DLD1 (cell line): ENCODE results near the gene HOXB8.

ENCODE experiments used
- in situ Hi-C: cut with HindIII; loops from 2 replicates; pipeline ENCODE4 v1.10.0; 2017; ENCODE audit warnings: low sequenced_read_pairs

The HOXB8 gene

DNA sequence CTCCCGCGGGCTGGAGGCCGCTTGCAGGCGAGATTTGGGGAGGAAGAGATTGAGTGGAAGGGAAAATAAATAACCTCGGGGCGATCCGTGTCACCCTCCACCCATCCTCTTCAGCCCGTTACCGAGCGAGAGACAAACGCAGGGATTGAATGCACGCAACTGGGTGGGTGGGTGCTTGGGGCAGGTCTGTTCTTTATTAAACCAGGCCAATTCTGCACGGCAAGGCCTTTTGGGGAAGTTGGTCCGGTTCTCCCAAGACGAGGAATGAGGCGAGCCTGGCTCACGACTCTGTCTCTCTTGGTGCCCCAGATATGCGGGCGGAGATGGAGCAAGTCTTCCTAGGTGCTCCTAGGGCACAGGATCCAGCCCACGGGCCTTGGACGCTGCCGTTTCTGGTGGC lies 3.9 kb downstream of the HOXB8 start:
- in situ Hi-C loops: no loop called here

DNA sequence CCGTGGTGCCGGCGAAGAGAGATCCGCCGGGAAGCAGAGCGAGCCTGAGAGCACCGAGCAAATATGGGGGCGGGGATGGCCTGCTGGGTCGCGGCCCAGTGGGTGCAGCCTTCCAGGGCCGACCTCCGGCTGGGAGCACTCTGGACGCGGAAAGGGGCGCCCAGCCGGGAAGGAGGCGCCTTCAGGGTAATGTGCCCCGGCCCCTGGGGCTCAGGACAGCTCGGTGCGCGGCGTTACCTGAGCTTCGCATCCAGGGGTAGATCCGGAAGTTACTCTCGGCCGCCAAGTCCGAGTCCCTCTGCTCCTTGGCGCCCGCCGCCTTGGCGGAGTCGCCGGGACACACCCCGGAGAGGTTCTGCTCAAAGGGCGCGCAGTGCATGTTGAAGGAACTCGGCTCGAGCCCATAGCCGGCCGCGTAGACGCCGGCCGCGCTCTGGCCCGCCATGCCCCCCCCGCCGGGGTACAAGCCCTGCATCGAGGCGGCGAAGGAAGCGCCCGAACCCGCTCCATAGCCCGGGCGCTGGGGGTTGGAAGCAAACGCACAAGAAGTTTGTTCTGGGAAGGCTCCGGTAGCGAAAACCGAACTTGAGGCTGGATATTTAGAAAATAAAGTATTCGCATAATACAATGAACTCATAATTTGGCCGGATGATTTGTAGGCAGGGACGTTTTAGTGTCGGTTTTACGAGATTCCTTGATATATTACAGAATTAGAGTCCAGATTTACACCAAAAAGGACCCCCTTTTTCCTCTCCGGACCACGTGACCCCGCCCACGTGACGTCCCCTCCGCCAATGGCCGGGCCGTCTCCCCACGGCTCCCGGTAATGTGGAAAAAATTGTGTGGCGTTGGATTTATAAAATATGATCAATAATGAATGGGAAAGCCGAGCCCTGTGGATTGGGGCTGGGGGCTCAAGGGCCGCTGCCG lies 4.5 kb downstream of the HOXB8 start, which contains the start of gene HOXB7:
HOXB7 (minus strand) TSS at position 736 of the 930 bp plus-strand sequence; CDS start at position 637, 99 bp downstream.
- in situ Hi-C loops: no loop called here

DNA sequence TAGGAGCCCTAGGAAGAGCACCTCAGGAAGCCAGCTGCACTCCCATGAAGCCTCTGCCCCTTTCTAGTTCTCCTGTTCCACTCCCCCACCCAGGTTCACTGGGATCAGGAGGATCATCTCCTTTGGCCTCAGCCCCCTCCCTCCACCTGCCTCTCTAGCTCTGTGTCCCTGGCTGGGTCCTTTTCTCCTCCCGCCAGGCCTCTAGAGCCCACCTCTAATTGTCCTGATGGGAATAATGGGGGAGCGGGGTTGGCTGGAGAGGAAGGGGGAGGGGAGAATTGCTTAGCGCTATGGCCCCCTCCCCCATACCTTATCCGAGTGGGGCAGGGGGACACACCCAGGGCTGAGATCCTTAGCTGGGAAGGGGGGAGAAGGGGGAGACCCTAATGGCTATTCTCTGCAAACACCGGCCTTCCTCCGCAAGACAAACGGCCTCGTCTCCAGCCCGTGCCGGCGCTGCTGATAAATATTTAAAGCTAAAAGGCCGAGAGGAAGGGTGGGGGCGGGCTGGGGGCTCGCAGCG lies 5.3 kb downstream of the HOXB8 start:
- in situ Hi-C loops: no loop called here

- in situ Hi-C loops: no loop called here
These were observed 6.1 kb downstream of the HOXB8 start for GRCh38 chr17:48609033-48609432.

DNA sequence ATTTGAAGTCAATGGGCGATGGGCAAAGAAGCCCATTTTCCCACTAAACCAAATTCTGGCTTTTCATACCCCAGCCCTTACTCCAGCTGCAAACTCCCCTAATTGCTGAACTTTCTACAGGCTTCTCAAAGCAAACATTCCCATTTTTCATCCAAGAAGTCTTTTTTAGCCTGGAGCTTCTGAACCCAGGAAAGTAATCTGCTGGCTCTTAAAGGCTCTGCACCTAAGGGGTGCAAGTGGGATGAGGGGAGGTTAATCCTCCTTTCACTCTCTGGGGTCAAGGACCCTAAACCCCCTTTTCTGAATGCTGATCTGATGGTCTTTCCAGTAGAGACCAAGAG lies 6.6 kb downstream of the HOXB8 start:
- in situ Hi-C loops: no loop called here

DNA sequence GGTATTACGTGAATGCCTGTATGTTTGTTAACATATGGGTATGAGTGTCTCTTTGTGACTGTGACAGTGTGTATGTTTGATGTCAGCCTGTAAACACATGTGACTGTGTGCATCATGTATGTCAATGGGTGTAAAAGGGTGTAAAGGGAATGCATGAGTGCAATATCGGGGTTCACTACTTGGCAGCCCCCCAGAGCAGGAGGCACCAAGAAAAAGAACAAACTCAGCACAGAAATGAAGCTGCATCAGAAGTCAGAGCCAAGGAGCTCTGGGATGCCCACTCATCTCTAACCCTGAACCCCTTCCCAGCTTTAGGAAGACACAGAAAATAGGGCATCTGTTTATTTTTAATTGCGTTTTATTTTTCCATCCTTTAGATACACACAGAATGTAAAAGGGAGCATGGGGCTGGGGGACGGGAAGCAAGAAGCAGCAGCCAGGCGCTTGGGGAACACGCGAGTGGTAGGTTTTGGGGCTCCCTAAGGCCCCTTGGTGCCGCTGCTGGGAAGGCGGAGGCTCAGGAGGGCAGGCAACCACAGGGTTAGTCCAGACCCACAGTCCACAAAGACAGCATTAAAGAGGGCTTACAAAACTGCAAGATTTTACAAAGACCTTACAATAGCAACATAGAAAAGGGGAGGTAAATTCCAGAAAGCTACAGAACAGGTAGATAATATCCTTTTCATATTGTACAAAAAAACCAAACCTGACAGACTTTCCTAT lies 8.0 kb downstream of the HOXB8 start:
- in situ Hi-C loops: no loop called here

- in situ Hi-C loops: no loop called here
These were observed 8.9 kb downstream of the HOXB8 start for GRCh38 chr17:48605991-48606891.

DNA sequence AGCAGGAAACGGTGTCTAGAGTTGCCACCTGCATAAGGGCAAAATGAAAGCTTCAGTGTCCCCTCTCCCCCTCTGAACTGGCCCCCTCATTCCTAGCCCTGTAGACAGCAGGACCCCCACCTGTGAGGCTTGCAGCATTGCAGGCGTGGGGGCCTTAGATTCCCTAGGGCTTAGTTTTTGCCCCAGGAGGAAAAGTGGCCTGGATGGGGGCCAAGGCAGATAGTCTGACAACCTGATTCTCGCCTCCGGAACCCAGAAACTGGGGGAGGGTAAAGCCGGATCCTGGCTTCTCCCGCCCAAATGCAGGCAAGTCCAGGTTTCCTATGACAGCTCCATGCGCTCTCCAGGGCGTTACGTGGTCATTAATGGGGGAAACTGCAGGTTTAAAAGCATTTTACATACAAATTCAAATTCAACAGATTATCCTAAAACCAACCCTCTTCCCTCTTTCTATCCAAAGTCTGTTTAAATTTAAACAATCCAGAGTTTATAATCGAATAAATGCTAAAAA lies 9.6 kb downstream of the HOXB8 start:
- in situ Hi-C loops: no loop called here

DNA sequence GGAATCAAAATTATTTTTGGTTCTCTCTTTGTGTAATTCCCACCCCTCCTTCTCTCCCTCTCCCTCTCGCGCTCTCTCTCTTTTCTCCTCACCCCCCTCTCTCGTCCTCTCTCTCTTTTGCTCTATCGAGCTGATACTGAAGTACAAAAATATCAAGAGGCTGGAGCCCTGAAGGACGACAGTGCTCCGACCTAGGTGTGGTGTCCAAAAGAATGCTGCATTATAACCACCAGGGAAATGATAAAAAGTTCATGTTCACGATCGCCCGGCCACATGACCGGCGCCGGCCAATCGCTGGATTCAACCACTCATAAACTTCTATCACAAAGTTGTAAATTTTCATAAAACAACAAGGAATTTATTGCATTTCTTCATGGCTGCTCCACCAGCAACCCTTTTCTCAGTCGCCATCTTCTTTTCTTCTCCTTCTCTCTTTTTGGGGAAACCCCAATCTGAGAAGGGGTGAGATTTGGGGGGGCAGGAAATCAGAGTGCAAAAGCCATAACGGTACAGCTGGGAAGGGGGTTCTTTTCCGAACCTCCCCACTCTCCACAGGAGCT lies 10.2 kb downstream of the HOXB8 start, which contains the start of gene HOXB6:
HOXB6 (minus strand) TSS at position 217 of the 560 bp plus-strand sequence. CDS start 6,836 bp downstream, outside the sequence.
- in situ Hi-C loops: no loop called here

DNA sequence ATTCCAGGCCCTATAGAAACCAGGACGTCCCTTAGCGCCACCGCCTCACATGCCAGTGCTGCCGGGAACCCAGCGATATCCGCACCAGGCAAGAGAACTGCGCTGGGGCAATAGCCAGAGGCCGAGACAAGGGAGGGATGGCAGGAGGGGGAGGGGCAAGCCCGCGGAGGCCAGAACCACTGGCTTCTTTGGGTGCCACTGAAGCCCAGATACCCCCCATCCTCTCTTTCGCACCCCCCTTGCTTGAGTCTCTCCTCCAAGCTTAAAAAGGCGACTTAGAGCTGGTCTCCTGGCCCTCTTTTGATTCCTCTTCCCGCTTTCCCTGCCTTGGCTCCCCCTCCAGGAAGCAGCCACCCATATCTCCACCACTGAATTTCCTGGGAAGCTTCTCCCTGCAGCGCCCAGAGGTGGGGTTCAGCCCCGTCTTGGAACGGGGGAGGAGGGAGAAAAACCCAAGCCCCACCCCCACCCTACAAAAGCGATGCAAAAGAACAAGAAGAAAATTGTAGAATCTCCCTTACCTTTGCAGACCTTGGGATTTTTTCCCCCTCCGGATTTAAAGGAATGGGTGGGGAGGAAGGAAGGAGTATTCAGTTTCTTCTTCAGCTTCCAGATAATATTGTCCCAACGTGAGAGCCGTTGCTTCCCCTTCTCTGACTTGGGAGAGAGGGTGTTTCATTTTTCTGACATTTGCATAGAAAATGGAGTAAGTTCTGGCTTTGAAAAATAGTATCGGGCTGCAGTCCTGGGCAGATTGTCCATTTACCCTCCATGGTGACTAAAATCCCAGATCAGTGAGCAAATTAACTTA lies 10.9 kb downstream of the HOXB8 start:
- in situ Hi-C loops: no loop called here

DNA sequence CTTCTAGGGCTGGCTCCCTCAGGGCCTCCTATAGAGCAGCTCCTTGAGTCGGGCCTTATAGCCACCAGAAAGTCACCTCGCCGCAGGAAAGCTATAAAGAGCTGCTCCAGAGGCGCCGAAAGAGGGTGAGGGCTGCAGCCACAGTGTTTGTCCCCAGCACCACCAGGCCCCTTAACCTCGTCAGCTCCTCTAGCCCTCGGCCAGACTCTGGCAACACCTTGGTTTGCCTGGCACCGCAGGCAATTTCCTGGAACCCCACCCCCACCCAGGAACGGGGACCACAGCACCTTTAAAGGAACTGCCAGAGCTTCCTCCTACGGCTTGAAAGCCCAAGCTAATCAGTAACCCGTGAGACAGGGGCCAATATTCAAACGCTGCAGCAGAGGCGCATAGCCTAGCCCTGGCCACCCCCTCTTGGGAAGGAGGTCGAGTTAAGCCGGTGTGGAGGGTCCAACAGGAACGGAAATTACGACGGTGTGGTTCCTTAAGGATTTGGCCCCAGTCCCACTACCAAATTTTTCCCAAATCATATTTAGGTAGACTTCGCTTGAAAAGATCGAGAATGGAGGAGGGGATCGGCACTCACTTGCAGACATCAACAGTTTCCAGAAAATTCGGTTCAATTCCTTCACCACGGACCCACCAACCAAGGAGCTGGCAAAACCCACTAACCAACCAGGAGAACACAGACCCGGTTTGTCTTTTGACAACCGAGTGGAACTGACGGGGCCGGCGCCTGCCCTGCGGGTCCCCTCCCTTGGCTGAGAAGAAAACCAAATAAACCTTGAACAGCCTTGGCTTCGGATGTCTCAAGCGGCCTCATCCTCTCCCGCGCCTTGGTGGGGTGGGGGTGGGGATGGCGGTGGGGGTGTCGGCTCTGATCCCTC lies 13.3 kb downstream of the HOXB8 start:
- in situ Hi-C loops: no loop called here

- in situ Hi-C loops: no loop called here
These were observed 13.9 kb downstream of the HOXB8 start for GRCh38 chr17:48601207-48601538.

- in situ Hi-C loops: no loop called here
These were observed 14.6 kb downstream of the HOXB8 start for GRCh38 chr17:48600244-48601098.

DNA sequence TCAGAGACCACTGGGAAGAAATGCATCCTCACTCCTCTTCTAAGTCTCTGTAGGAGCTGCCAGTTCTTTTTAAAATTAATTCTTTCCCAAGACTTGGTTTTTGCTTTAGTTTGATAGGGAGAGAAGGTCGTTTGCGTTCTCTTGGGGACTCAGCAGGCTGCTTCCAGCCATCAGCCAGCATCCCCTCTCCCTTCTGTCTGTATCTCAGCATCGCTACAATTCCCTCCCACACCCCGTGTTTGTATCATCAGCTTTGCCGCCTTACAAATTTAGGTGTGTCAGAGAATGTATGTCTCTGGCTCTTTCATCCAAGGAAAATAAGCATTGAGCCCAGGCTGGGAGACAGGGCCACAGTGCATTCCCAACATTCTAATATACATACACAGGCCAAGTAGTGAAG lies 15.7 kb downstream of the HOXB8 start:
- in situ Hi-C loops: no loop called here

GRCh38 chr17:48598736-48599135 lies 16.4 kb downstream of the HOXB8 start:
- in situ Hi-C loops: no loop called here

- in situ Hi-C loops: no loop called here
These were observed 17.1 kb downstream of the HOXB8 start for GRCh38 chr17:48597778-48598631.

DNA sequence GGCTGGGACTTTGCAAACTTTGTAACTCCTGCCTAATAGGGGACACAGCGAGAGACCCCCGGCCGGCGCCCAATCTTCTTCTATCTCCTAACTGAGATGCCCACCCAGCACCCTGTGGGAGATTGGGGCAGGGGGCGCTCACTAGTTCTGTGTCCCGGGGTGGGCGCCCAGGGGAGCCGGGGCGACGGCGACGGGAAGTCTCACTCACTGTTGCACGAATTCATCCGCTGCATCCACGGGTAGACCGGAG lies 17.6 kb downstream of the HOXB8 start:
- in situ Hi-C loops: no loop called here
